Pons (tissue), 1 donor: ENCODE results near the gene TRUB2.

ENCODE experiments used
- DNase-seq: peaks from one replicate; pipeline ENCODE4 v3.0.0-alpha.2; 2016; ENCODE audit warnings: low spot score

Gene TRUB2

DNA sequence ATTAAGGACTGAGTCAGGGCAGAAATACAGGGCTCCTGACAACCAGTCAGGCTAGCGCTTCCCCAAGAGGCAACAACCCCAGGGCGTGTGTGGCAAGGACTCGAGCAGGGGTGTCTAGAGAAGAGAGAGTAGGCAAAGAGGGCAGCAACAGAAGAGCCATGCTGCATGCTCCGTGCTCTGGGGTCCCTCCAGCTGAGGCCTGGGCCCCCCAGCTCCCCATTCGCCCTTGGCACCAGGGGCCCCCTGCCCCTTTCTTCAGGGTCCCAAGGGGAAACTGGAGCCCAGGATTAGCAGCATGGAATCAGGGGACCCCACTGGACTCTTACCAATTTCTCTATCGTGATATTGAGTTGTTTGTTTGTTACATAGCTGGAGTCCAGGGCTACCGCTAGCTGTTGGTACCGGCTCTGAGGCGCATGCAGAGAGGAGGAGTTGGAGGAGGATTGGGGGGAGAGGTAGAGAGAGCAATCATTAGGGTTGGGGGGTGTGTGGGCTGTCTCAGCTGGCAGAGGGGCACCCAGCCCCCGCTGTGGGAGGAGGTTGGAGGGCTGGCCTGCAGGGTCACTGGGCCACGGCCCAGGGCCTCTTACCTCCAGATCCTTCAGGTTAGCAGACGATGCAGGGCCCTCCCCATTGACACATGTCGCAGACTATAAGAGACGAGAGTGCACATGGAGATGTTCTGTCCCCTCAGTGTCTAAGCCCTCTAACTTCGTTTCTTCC is 55.2 kb downstream of the TRUB2 start:
- no peak for DNase-seq

DNA sequence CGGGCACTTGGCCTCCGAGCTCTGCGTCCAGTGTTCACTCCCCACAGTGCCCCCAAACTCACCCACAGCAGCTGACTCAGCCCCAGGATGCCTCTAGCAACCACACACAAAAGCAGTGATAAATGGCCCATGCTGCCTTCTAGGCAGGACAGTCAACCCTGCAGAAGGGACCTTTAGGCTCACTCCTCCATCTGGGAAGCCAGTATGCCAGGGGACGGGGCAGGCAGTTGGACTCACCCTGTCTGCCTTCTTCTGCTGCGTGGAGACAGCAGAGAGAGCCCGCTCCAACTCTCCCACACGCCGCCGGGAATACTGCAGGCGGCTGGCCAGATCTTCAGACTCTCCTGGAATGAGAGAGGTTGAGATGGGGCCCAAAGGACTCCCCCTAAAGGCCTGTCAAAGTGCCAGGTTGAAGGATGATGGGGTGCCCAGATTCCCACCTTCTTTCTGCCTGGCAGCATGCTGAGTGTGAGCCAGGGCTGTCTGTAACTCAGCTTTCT is 56.8 kb downstream of the TRUB2 start:
- DNase-seq: no peak

DNA sequence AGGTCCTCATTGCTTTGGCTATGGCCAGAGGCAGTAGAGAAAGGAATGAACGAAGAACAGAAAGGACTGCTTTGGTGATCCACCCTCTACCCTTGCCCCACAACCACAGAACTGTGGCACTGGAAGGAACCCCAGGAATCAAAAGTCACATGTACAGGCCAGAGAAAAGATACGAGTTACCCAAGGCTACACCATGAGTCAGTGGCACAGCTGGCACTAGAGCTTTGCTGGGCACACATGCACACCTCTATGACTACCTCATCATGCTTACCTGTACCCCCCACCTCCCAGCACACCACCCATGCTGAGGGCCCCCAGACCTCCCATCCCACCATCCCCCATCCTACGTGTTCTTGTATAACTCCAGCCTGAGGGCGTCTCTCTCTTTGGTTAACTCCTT is 59.6 kb downstream of the TRUB2 start:
- DNase-seq: no peak

DNA sequence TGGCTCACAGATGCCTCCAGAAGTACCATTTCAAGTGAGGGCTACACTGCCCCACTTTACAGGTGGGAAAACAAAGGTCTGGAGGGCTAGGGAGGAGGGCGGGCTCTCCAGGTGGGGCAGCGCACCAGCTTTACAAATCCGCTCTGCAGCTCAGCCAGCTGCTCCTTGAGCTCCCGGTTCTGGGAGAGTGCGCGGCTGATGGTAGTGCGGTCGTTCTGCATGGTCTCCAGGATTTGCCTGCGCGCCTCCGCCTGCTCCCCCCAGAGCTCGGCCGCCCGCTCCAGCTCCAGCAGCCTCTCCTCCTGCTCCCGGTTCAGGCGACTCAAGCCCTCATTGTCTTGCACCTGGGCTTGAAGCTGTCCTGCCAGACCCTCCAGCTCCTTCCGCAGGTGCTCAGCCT is 61.9 kb downstream of the TRUB2 start:
- no peak for DNase-seq

DNA sequence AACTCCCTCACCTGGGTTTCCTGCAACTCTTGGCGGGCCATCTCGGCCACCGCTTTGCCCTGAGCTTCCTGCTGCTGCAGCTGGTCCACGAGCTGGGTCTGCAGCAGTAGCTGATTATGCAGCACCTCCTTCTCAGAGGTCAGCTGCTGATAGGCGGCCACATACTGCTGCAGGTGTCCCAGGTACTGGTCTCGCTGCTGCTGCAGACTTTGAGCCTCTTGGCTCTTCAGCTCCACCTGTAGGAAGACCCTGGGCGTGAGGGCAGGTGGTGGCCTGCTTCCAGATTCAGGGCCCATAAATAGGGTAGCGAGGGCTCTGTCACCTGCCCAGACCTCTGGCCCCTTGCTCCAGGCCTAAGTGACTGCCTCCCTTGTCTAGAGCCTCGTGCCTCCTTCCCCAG is 63.1 kb downstream of the TRUB2 start:
- DNase-seq: no peak

DNA sequence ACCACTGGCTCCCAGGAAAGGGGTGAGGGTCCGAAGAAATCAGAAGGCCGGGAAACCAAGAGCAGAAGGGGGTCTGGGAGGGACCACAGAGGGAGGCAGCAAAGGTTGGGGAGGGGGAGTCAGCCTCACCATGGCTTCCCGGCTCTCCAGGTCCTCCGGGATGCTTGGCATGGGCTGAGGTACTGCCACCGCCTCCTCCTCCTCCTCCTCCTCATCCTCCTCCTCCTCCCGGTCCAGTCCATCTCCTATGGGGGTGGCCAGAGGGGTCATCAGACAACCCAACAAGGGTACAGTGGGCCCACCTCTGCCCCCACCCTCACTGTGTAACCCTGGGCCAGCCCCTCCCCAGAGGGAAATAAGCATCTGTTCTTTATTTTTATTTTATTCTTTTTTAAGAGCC is 63.9 kb downstream of the TRUB2 start:
- DNase-seq: no peak

DNA sequence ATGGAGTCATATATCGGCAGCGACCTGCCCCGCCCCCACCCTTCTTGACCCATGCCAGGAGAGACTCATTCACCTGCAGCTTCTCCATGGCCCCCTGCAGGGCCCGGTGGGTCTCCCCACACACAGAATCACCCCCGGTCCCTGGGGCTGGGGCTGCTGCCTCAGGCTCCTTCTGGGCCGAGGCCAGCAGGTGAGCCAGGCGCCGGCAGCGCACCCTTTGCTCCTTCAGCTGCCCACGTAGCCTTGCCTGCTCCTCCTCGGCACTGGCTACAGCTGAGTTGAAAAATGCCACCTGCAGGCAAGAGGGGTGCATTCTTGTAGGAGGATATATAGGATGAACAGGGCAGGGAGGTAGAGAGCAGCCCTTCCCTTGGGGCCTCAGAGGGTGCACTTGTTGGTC is 64.3 kb downstream of the TRUB2 start:
- DNase-seq: no peak

DNA sequence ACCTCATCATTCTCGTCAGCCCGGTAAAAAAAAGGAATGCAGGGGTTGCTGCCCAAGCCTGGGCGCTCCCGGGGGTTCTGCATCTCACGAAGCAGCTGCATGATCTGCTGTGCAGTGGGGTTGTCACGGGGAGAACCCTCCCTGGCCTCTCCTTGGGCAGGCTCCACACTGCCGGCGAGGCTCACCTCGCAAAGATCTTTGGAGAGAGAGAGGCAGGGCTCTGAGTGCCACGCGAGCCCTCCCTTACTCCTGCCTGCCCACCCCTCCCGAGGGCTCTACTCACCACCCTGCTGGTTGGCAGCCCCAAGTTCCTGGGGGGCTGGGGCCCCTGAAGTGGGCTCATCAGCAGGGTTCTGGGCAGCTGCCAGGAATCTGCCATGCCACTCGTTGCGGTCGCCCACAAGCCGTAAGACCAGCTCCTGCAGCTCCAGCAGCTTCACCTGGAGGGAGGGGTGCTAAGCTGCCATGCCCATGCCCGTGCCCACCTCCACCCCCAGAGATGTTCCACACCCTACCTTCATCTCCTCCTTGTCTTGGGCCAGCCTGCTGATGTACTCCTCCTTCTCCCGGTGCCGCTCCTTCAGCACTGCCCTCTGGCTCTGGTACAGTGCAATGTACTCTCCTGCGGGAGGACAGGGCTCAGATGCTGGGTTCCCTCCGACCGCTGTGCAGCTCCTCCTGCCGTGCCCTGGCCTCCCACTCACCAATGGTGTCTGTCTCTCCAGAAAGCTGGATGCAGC is 65.0 kb downstream of the TRUB2 start:
- no peak for DNase-seq
